H1 (cell line): ENCODE measurements around the gene NELL1. TPM values are rescaled to one million over a fixed set of nuclear protein-coding genes. Genes with fewer than 3 reads are reported as not detected.

ENCODE experiments used
- CTCF ChIA-PET: fragments of 300-600 bp; sonication (Branson Sonifier 250); formaldehyde crosslinking; loops from one replicate; lab custom pipeline; 2021; ENCODE audit not compliant: partially characterized antibody; lab: Charles Lee
- POLR2A ChIA-PET: fragments of 300-600 bp; sonication (Branson Sonifier 250); formaldehyde crosslinking; loops from one replicate; lab custom pipeline; 2021; ENCODE audit warnings: inconsistent platforms; ENCODE audit not compliant: partially characterized antibody; lab: Charles Lee
- DNase-seq, 2 experiments: peaks; one replicate each; pipeline versions ENCODE4 v3.0.0 to v3.0.0-alpha.2; 2010 to 2022; ENCODE audit warnings: low spot score in 2 of 2, low read depth in 1 of 2, mixed read lengths in 1 of 2
- FAIRE-seq: peaks from 2 replicates; lab custom pipeline; 2011; peaks lifted over from hg19 to GRCh38; lab: Jason Lieb, UNC
- H2AFZ ChIP-seq: 2 replicates; pipeline ENCODE4 v1.8.1; 2012; ENCODE audit warnings: low read length, inconsistent platforms
- H2AK5ac ChIP-seq: 2 replicates; pipeline ENCODE4 v1.6.1; 2013; ENCODE audit warnings: low read depth, low read length
- H2BK120ac ChIP-seq: replicated peaks from 2 replicates; pipeline ENCODE3; 2013; ENCODE audit warnings: low read depth, low read length, inconsistent platforms
- H2BK12ac ChIP-seq: 2 replicates; pipeline ENCODE4 v1.6.1; 2013; ENCODE audit warnings: low read depth, low read length
- H2BK15ac ChIP-seq: 2 replicates; pipeline ENCODE4 v1.6.1; 2013; ENCODE audit warnings: low read length
- H2BK20ac ChIP-seq: 2 replicates; pipeline ENCODE4 v1.6.1; 2013; ENCODE audit warnings: low read length
- H2BK5ac ChIP-seq: 2 replicates; pipeline ENCODE4 v1.6.1; 2013; ENCODE audit warnings: low read depth, low read length
- H3K14ac ChIP-seq: 2 replicates; pipeline ENCODE4 v1.6.1; 2013; ENCODE audit warnings: inconsistent platforms; ENCODE audit not compliant: insufficient read length
- H3K18ac ChIP-seq: 2 replicates; pipeline ENCODE4 v1.6.1; 2013; ENCODE audit warnings: low read length; ENCODE audit errors: extremely low read depth
- H3K23ac ChIP-seq: 2 replicates; pipeline ENCODE4 v1.6.1; 2013; ENCODE audit warnings: inconsistent platforms; ENCODE audit not compliant: insufficient read length
- H3K23me2 ChIP-seq: 2 replicates; pipeline ENCODE4 v1.6.1; 2013; ENCODE audit warnings: low read depth, low read length
- H3K27ac ChIP-seq: 2 replicates; pipeline ENCODE4 v1.6.1; 2011; ENCODE audit warnings: low read depth, low read length, inconsistent platforms
- H3K27me3 ChIP-seq, 4 experiments: replicated peaks in 1 of 4; 1 replicate in 1 of 4; 2 replicates in 3 of 4; pipeline versions ENCODE4 v1.6.1 to v1.8.1; 2011 to 2013; ENCODE audit warnings: low read length in 3 of 4, mild to moderate bottlenecking in 3 of 4, inconsistent platforms in 2 of 4, mixed read lengths in 2 of 4, moderate library complexity in 1 of 4; ENCODE audit not compliant: control insufficient read depth in 3 of 4, insufficient read depth in 3 of 4; ENCODE audit errors: extremely low read depth in 1 of 4
- H3K36me3 ChIP-seq, 4 experiments: 2 replicates each; pipeline versions ENCODE4 v1.6.1 to v1.8.1; 2011 to 2013; ENCODE audit warnings: mild to moderate bottlenecking in 4 of 4, low read length in 3 of 4, moderate library complexity in 2 of 4, control low read depth in 1 of 4, inconsistent platforms in 1 of 4; ENCODE audit not compliant: insufficient read depth in 4 of 4, control insufficient read depth in 2 of 4
- H3K4ac ChIP-seq: replicated peaks from 2 replicates; pipeline ENCODE3; 2013; ENCODE audit warnings: low read length, low read depth, mixed read lengths, inconsistent platforms; ENCODE audit not compliant: insufficient read length
- H3K4me1 ChIP-seq, 4 experiments: replicated peaks in 1 of 4; 1 replicate in 1 of 4; 2 replicates in 3 of 4; pipeline versions ENCODE4 v1.6.1 to v1.8.1; 2011 to 2013; ENCODE audit warnings: low read length in 3 of 4, inconsistent platforms in 2 of 4, mixed read lengths in 1 of 4; ENCODE audit not compliant: insufficient read depth in 4 of 4, control insufficient read depth in 3 of 4
- H3K4me2 ChIP-seq, 2 experiments: 2 replicates each; pipeline versions ENCODE4 v1.6.1 to v1.8.1; 2011 to 2013; ENCODE audit warnings: low read depth in 2 of 2, low read length in 2 of 2, control low read depth in 1 of 2, inconsistent platforms in 1 of 2, mild to moderate bottlenecking in 1 of 2; ENCODE audit not compliant: insufficient read depth in 1 of 2
- H3K4me3 ChIP-seq, 4 experiments: fragments of 200-600, 300-600 bp in 1 of 4; sonication (generic), shearing (Covaris generic), sonication (Bioruptor Twin) in 1 of 4; 2 replicates each; pipeline versions ENCODE4 v1.5.1 to v1.8.1; 2011 to 2016; ENCODE audit warnings: low read length in 4 of 4, low read depth in 3 of 4, control low read depth in 2 of 4, inconsistent platforms in 2 of 4, mild to moderate bottlenecking in 2 of 4, mixed read lengths in 1 of 4, moderate library complexity in 1 of 4; ENCODE audit not compliant: insufficient read depth in 2 of 4; ENCODE audit errors: extremely low read depth in 1 of 4
- H3K56ac ChIP-seq: replicated peaks from 2 replicates; pipeline ENCODE3; 2013; ENCODE audit warnings: low read depth, mild to moderate bottlenecking, mixed read lengths, low read length, inconsistent platforms; ENCODE audit not compliant: insufficient read length
- H3K79me1 ChIP-seq: 2 replicates; pipeline ENCODE4 v1.6.1; 2013; ENCODE audit warnings: low read depth, low read length, control low read depth
- H3K79me2 ChIP-seq, 2 experiments: 2 replicates each; pipeline versions ENCODE4 v1.6.1 to v1.8.1; 2012 to 2013; ENCODE audit warnings: low read length in 2 of 2, mild to moderate bottlenecking in 2 of 2, inconsistent platforms in 1 of 2; ENCODE audit not compliant: insufficient read depth in 2 of 2, control insufficient read depth in 1 of 2
- H3K9ac ChIP-seq, 4 experiments: replicated peaks in 1 of 4; 1 replicate in 1 of 4; 2 replicates in 3 of 4; pipeline versions ENCODE4 v1.6.1 to v1.8.1; 2011 to 2013; ENCODE audit warnings: low read depth in 3 of 4, low read length in 3 of 4, control low read depth in 2 of 4, mild to moderate bottlenecking in 2 of 4, moderate library complexity in 2 of 4, inconsistent platforms in 1 of 4; ENCODE audit errors: extremely low read depth in 1 of 4
- H3K9me3 ChIP-seq, 2 experiments: 2 replicates each; pipeline versions ENCODE4 v1.6.1 to v1.8.1; 2012 to 2013; ENCODE audit warnings: mild to moderate bottlenecking in 2 of 2, moderate library complexity in 2 of 2, control low read depth in 1 of 2, inconsistent platforms in 1 of 2, low read depth in 1 of 2, low read length in 1 of 2, mixed read lengths in 1 of 2; ENCODE audit not compliant: insufficient read depth in 2 of 2
- H4K20me1 ChIP-seq, 2 experiments: replicated peaks in 1 of 2; 2 replicates each; pipeline versions ENCODE3 to v1.8.1; 2011 to 2013; ENCODE audit warnings: inconsistent platforms in 2 of 2, low read length in 2 of 2, mild to moderate bottlenecking in 1 of 2; ENCODE audit not compliant: insufficient read depth in 2 of 2, control insufficient read depth in 1 of 2
- H4K5ac ChIP-seq: 2 replicates; pipeline ENCODE4 v1.6.1; 2013; ENCODE audit warnings: low read length, low read depth, mixed read lengths, inconsistent platforms; ENCODE audit not compliant: insufficient read length
- H4K8ac ChIP-seq: 2 replicates; pipeline ENCODE4 v1.8.0; 2013; ENCODE audit warnings: mild to moderate bottlenecking, moderate library complexity, low read length, inconsistent platforms; ENCODE audit not compliant: insufficient read depth; ENCODE audit errors: extremely low read depth
- H4K91ac ChIP-seq: replicated peaks from 2 replicates; pipeline ENCODE3; 2013; ENCODE audit warnings: low read length, mixed read lengths, inconsistent platforms; ENCODE audit not compliant: insufficient read length
- BRCA1 ChIP-seq: IDR thresholded peaks from 2 replicates; pipeline ENCODE4 v1.6.1; 2012; ENCODE audit warnings: low read depth, low read length, improper control_type of control experiment
- EP300 ChIP-seq, 2 experiments: IDR thresholded peaks; 1 replicate in 1 of 2; 2 replicates in 1 of 2; pipeline ENCODE4 v1.6.1; 2011 to 2012; ENCODE audit warnings: low read depth in 2 of 2, low read length in 2 of 2, mild to moderate bottlenecking in 2 of 2, borderline replicate concordance in 1 of 2, inconsistent platforms in 1 of 2, moderate library complexity in 1 of 2
- POLR2A ChIP-seq, 2 experiments: IDR thresholded peaks; 1 replicate in 1 of 2; 2 replicates in 1 of 2; pipeline ENCODE4 v1.6.1; 2011; ENCODE audit warnings: low read depth in 2 of 2, low read length in 2 of 2, mild to moderate bottlenecking in 2 of 2; ENCODE audit errors: control extremely low read depth in 1 of 2
- SUZ12 ChIP-seq: fragments of 200-600 bp; sonication (generic); IDR thresholded peaks from 2 replicates; pipeline ENCODE4 v1.6.1; 2012; ENCODE audit warnings: mild to moderate bottlenecking, inconsistent platforms, low read length, moderate library complexity, mixed read lengths
- TAF7 ChIP-seq: optimal IDR thresholded peaks from 2 replicates; pipeline ENCODE3; 2011; ENCODE audit warnings: low read depth, mild to moderate bottlenecking, inconsistent platforms, low read length, moderate library complexity, borderline replicate concordance
- WGBS, 2 experiments: shearing (Covaris generic) in 1 of 2; methylation state at CpG; one replicate each; pipeline versions ENCODE4 v1.1.6 to v1.1.7; 2013 to 2015; ENCODE audit warnings: low lambda C conversion rate in 2 of 2, mixed read lengths in 2 of 2, inconsistent platforms in 1 of 2, low coverage in 1 of 2, missing lambda C conversion rate in 1 of 2; ENCODE audit not compliant: insufficient replicate concordance in 2 of 2, insufficient coverage in 1 of 2, insufficient read length in 1 of 2; ENCODE audit errors: extremely low coverage in 1 of 2, missing lambda C conversion rate in 1 of 2; 5-methylcytosine and 5-hydroxymethylcytosine counted together
- polyA plus RNA-seq, 7 experiments: library from polyadenylated mRNA; depleted of rRNA in 3 of 7; stranded (reverse) in 5 of 7; unstranded in 2 of 7; fragments of >200 nt in 5 of 7; fragments of 200-250 nt in 2 of 7; gene quantifications; 1 replicate in 5 of 7; 2 replicates in 1 of 7; 4 replicates in 1 of 7; pipeline versions ENCODE4 v1.2.1 to v1.2.3, GENCODE V29; 2011 to 2013; ENCODE audit warnings: missing spikeins in 2 of 7, mixed read lengths in 2 of 7
- total RNA-seq: library from RNA; stranded (reverse); fragmentation: NEBNext Ultra II Directional; extraction: Animal tissue kit (Norgen Biotek cat#: 25700); gene quantifications from 2 replicates; pipeline ENCODE4 v1.2.1, GENCODE V29; 2021

NELL1 gene
- total and polyA plus RNA-seq, 2 of the 8 experiments (the other 6 are each of a cell fraction or from before 2014, with no cell fraction given) = 0.21 TPM; not detected in 1

DNA sequence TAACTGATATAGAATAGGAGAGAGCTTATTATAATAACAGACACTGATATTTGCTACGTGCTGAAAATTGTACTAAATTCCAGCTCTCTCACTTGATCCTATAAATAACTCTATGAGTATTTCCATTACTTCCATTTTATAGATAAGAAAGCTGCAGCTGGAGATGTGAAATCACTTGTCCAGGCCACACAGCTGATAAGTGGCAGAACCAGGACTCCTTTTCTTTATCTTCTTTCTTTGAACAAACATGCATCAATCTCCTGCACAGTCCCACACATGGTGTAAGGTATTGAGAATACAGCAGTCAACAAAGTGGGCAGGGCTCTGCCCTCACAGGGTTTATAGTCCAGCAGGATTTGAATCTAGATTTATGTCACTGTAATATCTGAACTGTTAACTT is 652.1 kb downstream of the NELL1 start:
- H3K4me2 ChIP-seq = no peak overlapping the region
- H3K23ac ChIP-seq = no peak overlapping the region
- no peaks in the 10 kb centered on the region for H3K79me2 ChIP-seq
- TF ChIP-seq BRCA1 = no peak
- TF ChIP-seq POLR2A (IDR thresholded peaks at IDR 0.05; ENCODE audit: control extremely low read depth in 1 of 2, low read depth in 2 of 2, low read length in 2 of 2) = no peak
- no peak for TF ChIP-seq TAF7
- TF ChIP-seq EP300 (IDR thresholded peaks at IDR 0.05; ENCODE audit: borderline replicate concordance in 1 of 2, low read depth in 2 of 2, low read length in 2 of 2) = no peak
- TF ChIP-seq SUZ12 = no peak
- no peak overlapping the region for H4K8ac ChIP-seq
- no peak overlapping the region for H2AFZ ChIP-seq
- H3K79me1 ChIP-seq = no peaks in the 10 kb centered on the region
- ChIA-PET CTCF (interaction anchor here (2.0 to 2.9 kb wide), 2 partner anchors 15 to 27 kb away, joined by 7 to 8 read pairs; no protein-coding TSS in a partner anchor), POLR2A (no interaction called here)
- no peak overlapping the region for H3K56ac ChIP-seq
- no peak overlapping the region for H3K18ac ChIP-seq
- peaks cover 0 to 1% (median 0%) of the 10 kb centered on the region in 4 experiments; a peak in 1 of 7 replicates for H3K4me1 ChIP-seq
- H4K91ac ChIP-seq = no peak overlapping the region
- no peak overlapping the region for H2BK12ac ChIP-seq
- no peaks in the 10 kb centered on the region for H3K9me3 ChIP-seq
- H3K23me2 ChIP-seq = no peaks in the 10 kb centered on the region
- no peak overlapping the region for H2BK5ac ChIP-seq
- no peak overlapping the region for H3K14ac ChIP-seq
- no peak overlapping the region for H3K27ac ChIP-seq
- H2AK5ac ChIP-seq = no peak overlapping the region
- H3K36me3 ChIP-seq = no peaks in the 10 kb centered on the region
- no peak overlapping the region for H3K4me3 ChIP-seq
- H2BK20ac ChIP-seq = no peak overlapping the region
- no peaks in the 10 kb centered on the region for H3K27me3 ChIP-seq
- H3K9ac ChIP-seq = no peak overlapping the region
- DNase-seq = no peak
- no peak for FAIRE-seq
- no peak overlapping the region for H2BK120ac ChIP-seq
- H4K5ac ChIP-seq = no peak overlapping the region
- no peaks in the 10 kb centered on the region for H4K20me1 ChIP-seq
- H3K4ac ChIP-seq = no peak overlapping the region
- 95% methylated on average over 1 of the region's 1 CpG; no CpG with 5 or more reads in 1 of the 2 experiments for WGBS, 2 experiments
- H2BK15ac ChIP-seq = no peak overlapping the region
